HL-60 (cell line): Measurements from ENCODE around the gene GH2.
"Not testable (repeated sequence)": the region's sequence is repeated elsewhere in the genome, so short reads cannot be mapped to it uniquely, and the experiment has no call there.

Experiments
- CTCF ChIP-seq: IDR thresholded peaks from one replicate; pipeline ENCODE4 v1.5.1; 2011; ENCODE audit warnings: low read length, control low read depth, inconsistent platforms; ENCODE audit not compliant: insufficient read depth
- GABPA ChIP-seq: IDR thresholded peaks from 2 replicates; pipeline ENCODE4 v1.6.1; 2012; ENCODE audit warnings: low read depth
- POLR2AphosphoS5 ChIP-seq: IDR thresholded peaks from 2 replicates; pipeline ENCODE4 v1.6.1; 2012; ENCODE audit warnings: low read depth
- REST ChIP-seq: IDR thresholded peaks from 2 replicates; pipeline ENCODE4 v1.6.1; 2012; ENCODE audit warnings: low read depth; ENCODE audit not compliant: insufficient replicate concordance
- SPI1 ChIP-seq: IDR thresholded peaks from 2 replicates; pipeline ENCODE4 v1.6.1; 2012; ENCODE audit warnings: low read depth, mild to moderate bottlenecking, borderline replicate concordance

GRCh38 chr17:63881337-63881736, 407 bp downstream of the GH2 start:
- not testable (repeated sequence) for TF ChIP-seq CTCF, SPI1, REST, POLR2AphosphoS5, GABPA
